ENCODE measurements around the gene UBE3D. TPM values are rescaled to one million over a fixed set of nuclear protein-coding genes. Genes with fewer than 3 reads are reported as not detected.

UBE3D gene
- total RNA-seq, 2 experiments from 2014 or later = 4.1 to 4.2 TPM

- ATAC-seq (ENCODE audit: poor library complexity) (no peak), DNase-seq (no peak)
- H3K4me3 Mint-ChIP-seq = no peak overlapping the region
- no peaks in the 10 kb centered on the region for H3K27me3 Mint-ChIP-seq
- no peak overlapping the region for H3K27ac Mint-ChIP-seq
- Histone ChIP-seq H3K36me3 (ENCODE audit: insufficient read depth, low read length) (peaks cover 17% of the 10 kb centered on the region), H3K27ac (ENCODE audit: low read depth in 1 of 2, low read length in 2 of 2) (no peak overlapping the region), H3K4me3 (ENCODE audit: low read length) (no peak overlapping the region), H3K27me3 (ENCODE audit: control insufficient read depth in 1 of 2, insufficient read depth in 2 of 2, low read length in 2 of 2) (no peaks in the 10 kb centered on the region), H3K9me3 (ENCODE audit: control insufficient read depth in 1 of 2, insufficient read depth in 1 of 2, low read length in 2 of 2) (no peaks in the 10 kb centered on the region), H3K4me1 (ENCODE audit: insufficient read depth, low read length) (no peaks in the 10 kb centered on the region)
- H3K36me3 Mint-ChIP-seq (ENCODE audit: low read depth) = peaks cover 53% of the 10 kb centered on the region
- H3K9me3 Mint-ChIP-seq = no peaks in the 10 kb centered on the region
- H3K4me1 Mint-ChIP-seq (ENCODE audit: low read depth) = peaks cover 14% of the 10 kb centered on the region
- no peak for TF ChIP-seq CTCF (IDR thresholded peaks at IDR 0.05)
- ChIA-PET CTCF (interaction anchor here (0.8 kb wide), 1 partner anchor 32 kb away, joined by 3 read pairs; the partner anchor contains the start of gene UBE3D), POLR2A (no interaction called here)
- intact Hi-C loops (cut with DNase I, micrococcal nuclease) = no loop called here
Measured at GRCh38 chr6:83097204-83097603, 31.6 kb upstream of the UBE3D start.

GRCh38 chr6:83096791-83097190 is 31.1 kb upstream of the UBE3D start:
- peaks cover 49% of the 10 kb centered on the region for H3K36me3 Mint-ChIP-seq (ENCODE audit: low read depth)
- CTCF ChIA-PET = interaction anchor here (0.8 kb wide), 1 partner anchor 31 kb away, joined by 3 read pairs; the partner anchor contains the start of gene UBE3D
- H3K4me3 Mint-ChIP-seq = no peak overlapping the region

GRCh38 chr6:83092756-83093399 is 27.2 kb upstream of the UBE3D start:
- H3K36me3 Mint-ChIP-seq (ENCODE audit: low read depth) = peaks cover 17% of the 10 kb centered on the region

More at GRCh38 chr6:83096791-83097190, 31.1 kb upstream of the UBE3D start:
- H3K4me1 Mint-ChIP-seq (ENCODE audit: low read depth) = peaks cover 16% of the 10 kb centered on the region
- no peak overlapping the region for H3K27ac ChIP-seq (ENCODE audit: low read depth in 1 of 2, low read length in 2 of 2)
- no peak for TF ChIP-seq CTCF (IDR thresholded peaks at IDR 0.05)
- H3K36me3 ChIP-seq (ENCODE audit: insufficient read depth, low read length) = peaks cover 13% of the 10 kb centered on the region
- no peak overlapping the region for H3K27ac Mint-ChIP-seq
- H3K27me3 ChIP-seq (ENCODE audit: control insufficient read depth in 1 of 2, insufficient read depth in 2 of 2, low read length in 2 of 2) = no peaks in the 10 kb centered on the region
- H3K9me3 ChIP-seq (ENCODE audit: control insufficient read depth in 1 of 2, insufficient read depth in 1 of 2, low read length in 2 of 2) = no peaks in the 10 kb centered on the region
- no peaks in the 10 kb centered on the region for H3K27me3 Mint-ChIP-seq
- intact Hi-C loops (cut with DNase I, micrococcal nuclease) = no loop called here
- POLR2A ChIA-PET = no interaction called here
- ATAC-seq (ENCODE audit: poor library complexity) = no peak
- H3K4me1 ChIP-seq (ENCODE audit: insufficient read depth, low read length) = no peaks in the 10 kb centered on the region
- no peak for DNase-seq
- H3K9me3 Mint-ChIP-seq = no peaks in the 10 kb centered on the region
- no peak overlapping the region for H3K4me3 ChIP-seq (ENCODE audit: low read length)

More at GRCh38 chr6:83092756-83093399, 27.2 kb upstream of the UBE3D start:
- ATAC-seq (ENCODE audit: poor library complexity) (no peak), DNase-seq (no peak)
- H3K27me3 ChIP-seq (ENCODE audit: control insufficient read depth in 1 of 2, insufficient read depth in 2 of 2, low read length in 2 of 2) = no peaks in the 10 kb centered on the region
- H3K9me3 ChIP-seq (ENCODE audit: control insufficient read depth in 1 of 2, insufficient read depth in 1 of 2, low read length in 2 of 2) = no peaks in the 10 kb centered on the region
- intact Hi-C loops (cut with DNase I, micrococcal nuclease) = no loop called here
- POLR2A ChIA-PET = no interaction called here
- CTCF ChIA-PET = no interaction called here
- no peaks in the 10 kb centered on the region for H3K9me3 Mint-ChIP-seq
- H3K4me3 Mint-ChIP-seq = no peak overlapping the region
- no peaks in the 10 kb centered on the region for H3K4me1 ChIP-seq (ENCODE audit: insufficient read depth, low read length)
- H3K36me3 ChIP-seq (ENCODE audit: insufficient read depth, low read length) = no peaks in the 10 kb centered on the region
- H3K27ac Mint-ChIP-seq = no peak overlapping the region
- no peaks in the 10 kb centered on the region for H3K27me3 Mint-ChIP-seq
- no peak overlapping the region for H3K4me3 ChIP-seq (ENCODE audit: low read length)
- peaks cover 23% of the 10 kb centered on the region for H3K4me1 Mint-ChIP-seq (ENCODE audit: low read depth)
- H3K27ac ChIP-seq (ENCODE audit: low read depth in 1 of 2, low read length in 2 of 2) = no peak overlapping the region
- TF ChIP-seq CTCF (IDR thresholded peaks at IDR 0.05) = no peak

All from CD4-positive, alpha-beta T cell (primary cell).